ENCODE data around the gene ABHD17C. TPM values are rescaled to one million over a fixed set of nuclear protein-coding genes. Genes with fewer than 3 reads are reported as not detected.

ABHD17C gene
- total and polyA plus RNA-seq, 2 of the 8 experiments (the other 6 are each of a cell fraction or from before 2014, with no cell fraction given): 20.2 to 29.8 TPM

GRCh38 chr15:80669663-80670273, 25.3 kb upstream of the ABHD17C start:
- no peak for TF ChIP-seq POU5F1 (IDR thresholded peaks at IDR 0.05; ENCODE audit: low read depth, low read length)
- no peak for TF ChIP-seq BRCA1 (IDR thresholded peaks at IDR 0.05; ENCODE audit: low read depth, low read length)
- TF ChIP-seq EZH2 (IDR thresholded peaks at IDR 0.05; ENCODE audit: low read depth, low read length, severe bottlenecking): no peak
- TF ChIP-seq TCF12 (IDR thresholded peaks at IDR 0.05; ENCODE audit: low read depth, low read length): no peak
- TF ChIP-seq ATF2 (IDR thresholded peaks at IDR 0.05; ENCODE audit: low read length): no peak
- TF ChIP-seq USF2 (IDR thresholded peaks at IDR 0.05; ENCODE audit: low read length): no peak
- no peak for TF ChIP-seq SP4 (IDR thresholded peaks at IDR 0.05; ENCODE audit: low read length)
- TF ChIP-seq SP2 (IDR thresholded peaks at IDR 0.05; ENCODE audit: low read length): no peak
- no peak for TF ChIP-seq CHD2 (IDR thresholded peaks at IDR 0.05; ENCODE audit: low read length)
- Histone ChIP-seq H3K23me2 (ENCODE audit: low read depth, low read length) (no peaks in the 10 kb centered on the region), H3K9me3 (ENCODE audit: insufficient read depth in 2 of 2, low read depth in 1 of 2, low read length in 1 of 2) (no peaks in the 10 kb centered on the region; a peak in 1 of 4 replicates), H2BK5ac (ENCODE audit: low read depth, low read length) (no peak overlapping the region), H3K4me3 (ENCODE audit: extremely low read depth in 1 of 4, insufficient read depth in 2 of 4, low read depth in 3 of 4, low read length in 4 of 4) (no peak overlapping the region), H3K27me3 (replicated peaks in 1 of 4; ENCODE audit: control insufficient read depth in 3 of 4, extremely low read depth in 1 of 4, insufficient read depth in 3 of 4, low read length in 3 of 4) (no peaks in the 10 kb centered on the region), H2BK20ac (ENCODE audit: low read length) (no peak overlapping the region), H2AFZ (ENCODE audit: low read length) (no peak overlapping the region), H4K5ac (ENCODE audit: insufficient read length, low read depth, low read length) (no peak overlapping the region), H3K14ac (ENCODE audit: insufficient read length) (no peak overlapping the region), H3K23ac (ENCODE audit: insufficient read length) (no peak overlapping the region), H3K18ac (ENCODE audit: extremely low read depth, low read length) (no peak overlapping the region), H2BK12ac (ENCODE audit: low read depth, low read length) (no peak overlapping the region), H2BK15ac (ENCODE audit: low read length) (no peak overlapping the region), H2BK120ac (replicated peaks; ENCODE audit: low read depth, low read length) (no peak overlapping the region), H3K4me1 (replicated peaks in 1 of 4; ENCODE audit: control insufficient read depth in 3 of 4, insufficient read depth in 4 of 4, low read length in 3 of 4) (no peaks in the 10 kb centered on the region), H3K4me2 (ENCODE audit: insufficient read depth in 1 of 2, low read depth in 2 of 2, low read length in 2 of 2) (no peak overlapping the region), H3K4ac (replicated peaks; ENCODE audit: insufficient read length, low read depth, low read length) (no peak overlapping the region), H4K20me1 (replicated peaks in 1 of 2; ENCODE audit: control insufficient read depth in 1 of 2, insufficient read depth in 2 of 2, low read length in 2 of 2) (no peaks in the 10 kb centered on the region), H3K9ac (replicated peaks in 1 of 4; ENCODE audit: extremely low read depth in 1 of 4, low read depth in 3 of 4, low read length in 3 of 4) (no peak overlapping the region), H3K56ac (replicated peaks; ENCODE audit: insufficient read length, low read depth, low read length) (no peak overlapping the region), H2AK5ac (ENCODE audit: low read depth, low read length) (no peak overlapping the region), H4K91ac (replicated peaks; ENCODE audit: insufficient read length, low read length) (no peak overlapping the region), H3K27ac (ENCODE audit: low read depth, low read length) (no peak overlapping the region), H4K8ac (ENCODE audit: extremely low read depth, insufficient read depth, low read length) (no peak overlapping the region), H3K36me3 (ENCODE audit: control insufficient read depth in 2 of 4, insufficient read depth in 4 of 4, low read length in 3 of 4) (no peaks in the 10 kb centered on the region), H3K79me1 (ENCODE audit: low read depth, low read length) (no peaks in the 10 kb centered on the region), H3K79me2 (ENCODE audit: control insufficient read depth in 1 of 2, insufficient read depth in 2 of 2, low read length in 2 of 2) (no peaks in the 10 kb centered on the region)
- no peak for DNase-seq (ENCODE audit: low read depth in 1 of 2, low spot score in 2 of 2)
- WGBS, 2 experiments (ENCODE audit: extremely low coverage in 1 of 2, insufficient coverage in 1 of 2, insufficient read length in 1 of 2, insufficient replicate concordance in 2 of 2, low coverage in 1 of 2, low lambda C conversion rate in 2 of 2, missing lambda C conversion rate in 1 of 2): 88 to 100% methylated on average over 1 to 2 of the region's 2 CpGs
- no peak for FAIRE-seq
- ChIA-PET CTCF (ENCODE audit: partially characterized antibody) (interaction anchor here (0.6 to 3.0 kb wide), 6 partner anchors 10 to 596 kb away, joined by 3 to 19 read pairs (median 6); partner anchors contain the start of gene CEMIP), POLR2A (ENCODE audit: partially characterized antibody) (no interaction called here)

All from H1 (cell line).